MCF 10A (cell line): ENCODE results near the gene PLPP2. TPM values are rescaled to one million over a fixed set of nuclear protein-coding genes. Genes with fewer than 3 reads are reported as not detected.

Source experiments
- BruUV-seq: library from RNA; stranded (reverse); fragments of 400-500 nt; replicated peaks from 2 replicates; lab custom pipeline; 2021; lab: Mats Ljungman, UMichigan
- CTCF ChIA-PET: fragments of 300-600 bp; sonication (Branson Sonifier 250); formaldehyde crosslinking; extraction: SDS; loops from one replicate; lab custom pipeline; 2021; ENCODE audit warnings: antibody characterized with exemption, inconsistent platforms; lab: Yijun Ruan, JAX
- POLR2A ChIA-PET: fragments of 300-600, 350-650 bp; sonication (Branson Sonifier 250); formaldehyde crosslinking; extraction: SDS; loops from one replicate; lab custom pipeline; 2020; ENCODE audit warnings: antibody characterized with exemption, inconsistent platforms; lab: Yijun Ruan, JAX
- DNase-seq: peaks from one replicate; pipeline ENCODE4 v3.0.0-alpha.2; 2018; ENCODE audit not compliant: unreplicated experiment
- H3K27ac Mint-ChIP-seq: one replicate; pipeline ENCODE4 v1.8.0; 2022; ENCODE audit warnings: mild to moderate bottlenecking, low read depth, mixed read lengths; ENCODE audit not compliant: unreplicated experiment
- H3K27me3 Mint-ChIP-seq: one replicate; pipeline ENCODE4 v1.8.0; 2022; ENCODE audit warnings: mixed read lengths; ENCODE audit not compliant: insufficient read depth, unreplicated experiment
- H3K36me3 Mint-ChIP-seq: one replicate; pipeline ENCODE4 v1.8.0; 2022; ENCODE audit warnings: mild to moderate bottlenecking, moderate library complexity, mixed read lengths; ENCODE audit not compliant: insufficient read depth, unreplicated experiment
- H3K4me1 Mint-ChIP-seq: one replicate; pipeline ENCODE4 v1.8.0; 2022; ENCODE audit warnings: mixed read lengths; ENCODE audit not compliant: insufficient read depth, unreplicated experiment
- H3K4me3 Mint-ChIP-seq: one replicate; pipeline ENCODE4 v1.8.0; 2022; ENCODE audit warnings: mild to moderate bottlenecking, moderate library complexity, mixed read lengths; ENCODE audit not compliant: unreplicated experiment
- H3K9me3 Mint-ChIP-seq: one replicate; pipeline ENCODE4 v1.8.0; 2022; ENCODE audit warnings: mixed read lengths; ENCODE audit not compliant: unreplicated experiment
- intact Hi-C: fragments of 100-400 bp; cut with micrococcal nuclease; formaldehyde crosslinking; loops from 2 replicates; pipeline ENCODE4 v1.14.1; 2022
- total RNA-seq: library from RNA; stranded (reverse); gene quantifications from 2 replicates; pipeline ENCODE4 v1.2.3, GENCODE V29; 2022
- TF ChIP-seq, protein P1 (sequence below): fragments of 200-600 bp; IDR thresholded peaks from one replicate; pipeline ENCODE4 v1.8.0; 2022; ENCODE audit warnings: antibody characterized with exemption, mild to moderate bottlenecking; ENCODE audit not compliant: unreplicated experiment

PLPP2 gene
- total RNA-seq, 1 experiment from 2014 or later: 5.4 TPM

DNA sequence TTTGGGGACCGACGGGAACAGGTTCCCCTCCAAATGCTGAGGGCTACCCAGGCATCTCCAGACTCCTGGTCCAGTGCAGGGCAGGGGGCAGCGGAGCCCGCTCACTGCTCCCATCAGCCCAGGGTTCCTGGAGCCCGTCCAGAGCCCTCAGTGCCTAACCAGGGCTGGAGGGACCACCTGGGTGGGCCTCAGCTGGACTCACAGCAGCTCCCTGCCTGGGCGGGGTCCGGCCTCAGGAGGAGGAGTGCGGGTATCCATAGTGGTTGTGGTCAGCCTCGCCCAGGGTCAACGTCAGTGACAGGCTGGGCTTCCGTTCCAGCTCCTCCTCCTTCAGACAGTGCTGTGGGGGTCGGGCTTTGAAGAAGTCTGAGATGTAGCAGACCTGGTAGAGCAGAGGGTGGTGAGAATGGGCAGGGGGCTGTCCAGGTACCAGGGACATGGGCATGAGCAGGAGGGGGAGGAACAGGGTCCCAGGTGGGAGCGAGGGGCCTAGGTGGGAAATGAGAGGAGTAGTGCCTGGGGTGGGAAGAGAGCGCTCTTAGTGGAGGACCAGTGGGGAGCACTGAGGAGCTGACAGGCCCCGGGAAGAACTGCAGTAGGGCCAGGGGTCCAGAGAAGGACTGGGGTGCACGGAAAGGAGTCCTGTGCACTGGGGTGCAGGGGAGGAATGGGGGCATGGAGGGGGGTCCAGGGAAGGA lies 9.9 kb downstream of the PLPP2 start:
- Mint-ChIP-seq H3K27me3 (peaks cover 12% of the 10 kb centered on the region), H3K4me1 (no peaks in the 10 kb centered on the region), H3K4me3 (no peak overlapping the region), H3K27ac (no peak overlapping the region), H3K36me3 (peaks cover 7% of the 10 kb centered on the region), H3K9me3 (no peaks in the 10 kb centered on the region)
- no TSS peak for BruUV-seq
- TF ChIP-seq, protein P1, sequence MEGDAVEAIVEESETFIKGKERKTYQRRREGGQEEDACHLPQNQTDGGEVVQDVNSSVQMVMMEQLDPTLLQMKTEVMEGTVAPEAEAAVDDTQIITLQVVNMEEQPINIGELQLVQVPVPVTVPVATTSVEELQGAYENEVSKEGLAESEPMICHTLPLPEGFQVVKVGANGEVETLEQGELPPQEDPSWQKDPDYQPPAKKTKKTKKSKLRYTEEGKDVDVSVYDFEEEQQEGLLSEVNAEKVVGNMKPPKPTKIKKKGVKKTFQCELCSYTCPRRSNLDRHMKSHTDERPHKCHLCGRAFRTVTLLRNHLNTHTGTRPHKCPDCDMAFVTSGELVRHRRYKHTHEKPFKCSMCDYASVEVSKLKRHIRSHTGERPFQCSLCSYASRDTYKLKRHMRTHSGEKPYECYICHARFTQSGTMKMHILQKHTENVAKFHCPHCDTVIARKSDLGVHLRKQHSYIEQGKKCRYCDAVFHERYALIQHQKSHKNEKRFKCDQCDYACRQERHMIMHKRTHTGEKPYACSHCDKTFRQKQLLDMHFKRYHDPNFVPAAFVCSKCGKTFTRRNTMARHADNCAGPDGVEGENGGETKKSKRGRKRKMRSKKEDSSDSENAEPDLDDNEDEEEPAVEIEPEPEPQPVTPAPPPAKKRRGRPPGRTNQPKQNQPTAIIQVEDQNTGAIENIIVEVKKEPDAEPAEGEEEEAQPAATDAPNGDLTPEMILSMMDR: no peak
- intact Hi-C loops: no loop called here
- CTCF ChIA-PET: no interaction called here
- POLR2A ChIA-PET: no interaction called here
- no peak for DNase-seq

DNA sequence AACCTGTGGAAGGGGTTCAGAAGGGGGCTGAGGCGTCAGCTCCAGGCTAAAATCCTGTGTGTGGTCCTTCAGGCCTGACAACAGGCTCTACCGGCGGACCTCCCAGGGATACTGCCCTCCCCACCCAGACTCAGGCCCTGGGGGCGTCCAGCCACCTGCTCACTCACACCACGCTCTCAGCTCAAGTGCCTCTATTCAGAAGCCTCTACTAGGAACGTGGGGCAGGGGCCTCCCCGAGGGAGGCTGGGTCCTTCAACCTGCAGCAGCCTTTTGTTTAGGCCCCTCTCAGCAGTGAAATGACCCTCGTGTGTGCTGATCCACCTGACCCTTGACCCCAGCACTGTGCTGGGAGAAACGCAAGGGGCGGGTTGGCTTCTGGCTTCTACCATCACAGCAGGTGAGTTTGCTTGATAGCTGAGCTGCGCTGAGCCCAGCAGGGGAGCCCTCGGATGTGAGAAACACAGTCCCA lies 10.6 kb downstream of the PLPP2 start:
- no TSS peak for BruUV-seq
- intact Hi-C loops: no loop called here
- no peaks in the 10 kb centered on the region for H3K4me1 Mint-ChIP-seq
- no peak for DNase-seq
- TF ChIP-seq, protein P1: no peak
- H3K27ac Mint-ChIP-seq: no peak overlapping the region
- no peaks in the 10 kb centered on the region for H3K9me3 Mint-ChIP-seq
- H3K27me3 Mint-ChIP-seq: peaks cover 12% of the 10 kb centered on the region
- ChIA-PET POLR2A (no interaction called here), CTCF (no interaction called here)
- H3K36me3 Mint-ChIP-seq: peaks cover 7% of the 10 kb centered on the region
- H3K4me3 Mint-ChIP-seq: no peak overlapping the region

DNA sequence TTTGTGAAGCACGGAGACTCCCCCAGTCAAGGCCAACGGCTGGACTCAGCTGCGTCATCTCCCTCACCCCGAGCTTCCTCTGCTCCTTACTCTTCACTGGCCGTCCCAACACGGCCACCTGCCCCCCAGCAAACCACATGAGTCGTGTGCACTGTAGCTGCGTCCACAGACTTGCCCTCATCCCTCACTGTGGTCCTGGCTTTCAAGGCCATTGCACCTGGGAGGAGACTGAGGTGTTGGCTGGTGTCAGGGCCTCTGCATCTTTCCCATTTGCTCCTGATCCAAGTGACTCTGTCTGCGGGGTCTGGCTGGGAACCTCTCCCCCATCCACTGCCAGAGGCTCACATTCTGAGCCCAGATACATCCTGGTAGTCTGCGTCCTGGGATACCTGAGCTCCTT lies 11.5 kb downstream of the PLPP2 start:
- intact Hi-C loops: no loop called here
- no peaks in the 10 kb centered on the region for H3K4me1 Mint-ChIP-seq
- H3K27ac Mint-ChIP-seq: no peak overlapping the region
- H3K9me3 Mint-ChIP-seq: no peaks in the 10 kb centered on the region
- ChIA-PET POLR2A (interaction anchor here (1.3 kb wide), 1 partner anchor 12 kb away, joined by 3 read pairs; no protein-coding TSS in a partner anchor), CTCF (interaction anchor here (1.3 kb wide), 1 partner anchor 16 kb away, joined by 4 read pairs; no protein-coding TSS in a partner anchor)
- TF ChIP-seq, protein P1: no peak
- H3K36me3 Mint-ChIP-seq: peaks cover 5% of the 10 kb centered on the region
- no peak for DNase-seq
- no peak overlapping the region for H3K4me3 Mint-ChIP-seq
- peaks cover 12% of the 10 kb centered on the region for H3K27me3 Mint-ChIP-seq
- BruUV-seq: no TSS peak

DNA sequence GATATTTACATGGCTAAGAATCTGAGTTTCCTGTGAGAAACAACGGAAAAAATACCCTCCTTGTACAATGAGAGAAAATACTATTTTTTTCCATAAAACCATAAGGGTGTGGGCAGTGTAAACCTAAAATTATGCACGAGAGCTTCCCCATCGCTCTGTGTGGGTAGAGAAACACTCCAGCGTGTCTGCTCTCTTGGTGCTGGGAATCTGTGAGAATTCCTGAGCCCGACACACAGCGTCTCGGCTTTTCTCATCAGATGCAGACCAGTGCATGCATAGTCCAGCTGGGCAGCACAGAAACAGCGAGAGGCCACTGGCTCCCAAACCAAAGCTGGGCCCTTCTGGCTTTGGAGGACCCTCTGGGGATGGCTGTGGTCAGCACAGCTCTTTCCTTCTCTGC lies 12.0 kb downstream of the PLPP2 start:
- DNase-seq: no peak
- peaks cover 12% of the 10 kb centered on the region for H3K27me3 Mint-ChIP-seq
- no peaks in the 10 kb centered on the region for H3K9me3 Mint-ChIP-seq
- H3K36me3 Mint-ChIP-seq: peaks cover under 1% of the 10 kb centered on the region
- H3K4me1 Mint-ChIP-seq: no peaks in the 10 kb centered on the region
- no TSS peak for BruUV-seq
- TF ChIP-seq, protein P1: no peak
- H3K4me3 Mint-ChIP-seq: no peak overlapping the region
- H3K27ac Mint-ChIP-seq: no peak overlapping the region
- ChIA-PET CTCF (interaction anchor here (1.3 kb wide), 1 partner anchor 16 kb away, joined by 4 read pairs; no protein-coding TSS in a partner anchor), POLR2A (interaction anchor here (1.3 kb wide), 1 partner anchor 12 kb away, joined by 3 read pairs; no protein-coding TSS in a partner anchor)
- intact Hi-C loops: no loop called here
